DOHH2 (cell line): Measurements from ENCODE around the gene PTTG1IP2.

ENCODE experiments used
- CTCF ChIP-seq: fragments of 200-600 bp; sonication (generic); IDR thresholded peaks from one replicate; pipeline ENCODE4 v1.5.1; 2014; ENCODE audit warnings: antibody characterized with exemption, mild to moderate bottlenecking, low read depth, low read length; ENCODE audit not compliant: poor library complexity, severe bottlenecking
- EZH2phosphoT487 ChIP-seq: fragments of 200-600 bp; sonication (generic); IDR thresholded peaks from 2 replicates; pipeline ENCODE4 v1.6.1; 2017; ENCODE audit warnings: borderline replicate concordance, mild to moderate bottlenecking, antibody characterized with exemption, low read length, moderate library complexity, mixed read lengths

- TF ChIP-seq CTCF (no peak), EZH2phosphoT487 (no peak)
Measured at GRCh38 chr7:90424720-90425119, 44.7 kb upstream of the PTTG1IP2 start.
